Raji (cell line): ENCODE measurements around the gene LYZL6.
A peak's percentile ranks its signal among the peaks of the same experiment; 100 is the strongest.

Experiments
- POLR2A ChIP-seq: IDR thresholded peaks from 2 replicates; pipeline ENCODE4 v1.6.1; 2011; ENCODE audit warnings: low read depth, low read length, control low read depth; ENCODE audit not compliant: insufficient read depth

Gene LYZL6

GRCh38 chr17:35968520-35969054 lies 25.1 kb upstream of the LYZL6 start:
- no peak for TF ChIP-seq POLR2A

- no peak for TF ChIP-seq POLR2A
Observed at GRCh38 chr17:35965272-35965671, 21.8 kb upstream of the LYZL6 start.

- TF ChIP-seq POLR2A = no peak
Observed at GRCh38 chr17:35963663-35964062, 20.1 kb upstream of the LYZL6 start.

GRCh38 chr17:35953720-35954119 lies 10.2 kb upstream of the LYZL6 start:
- TF ChIP-seq POLR2A = no peak

GRCh38 chr17:35949401-35949800 lies 5.9 kb upstream of the LYZL6 start:
- no peak for TF ChIP-seq POLR2A

- no peak for TF ChIP-seq POLR2A
Observed at GRCh38 chr17:35948092-35948491, 4.6 kb upstream of the LYZL6 start.

- no peak for TF ChIP-seq POLR2A
Observed at GRCh38 chr17:35947156-35947585, 3.7 kb upstream of the LYZL6 start.

GRCh38 chr17:35944151-35944550 lies 638 bp upstream of the LYZL6 start:
- no peak for TF ChIP-seq POLR2A

- no peak for TF ChIP-seq POLR2A
Observed at GRCh38 chr17:35942588-35943186, 826 bp downstream of the LYZL6 start.

GRCh38 chr17:35936063-35936462 lies 7.5 kb downstream of the LYZL6 start:
- no peak for TF ChIP-seq POLR2A

- no peak for TF ChIP-seq POLR2A
Observed at GRCh38 chr17:35934760-35935159, 8.8 kb downstream of the LYZL6 start.

- TF ChIP-seq POLR2A = no peak
Observed at GRCh38 chr17:35932586-35932985, 10.9 kb downstream of the LYZL6 start.

GRCh38 chr17:35931794-35932425 lies 11.6 kb downstream of the LYZL6 start:
- no peak for TF ChIP-seq POLR2A

GRCh38 chr17:35930211-35931065 lies 13.1 kb downstream of the LYZL6 start, which contains the start of gene RDM1:
Gene RDM1 (minus strand): TSS chr17:35930773. CDS start chr17:35930727, 46 bp downstream.
- TF ChIP-seq POLR2A = peak; percentile 56

- no peak for TF ChIP-seq POLR2A
Observed at GRCh38 chr17:35927714-35928113, 15.8 kb downstream of the LYZL6 start.

- TF ChIP-seq POLR2A = no peak
Observed at GRCh38 chr17:35923609-35924114, 19.9 kb downstream of the LYZL6 start.

- TF ChIP-seq POLR2A = no peak
Observed at GRCh38 chr17:35920229-35920628, 23.3 kb downstream of the LYZL6 start.
